H1 (cell line): ENCODE measurements around the gene VEGFC. TPM values are rescaled to one million over a fixed set of nuclear protein-coding genes. Genes with fewer than 3 reads are reported as not detected.
A peak's percentile ranks its signal among the peaks of the same experiment; 100 is the strongest.

Source experiments
- CTCF ChIA-PET: fragments of 300-600 bp; sonication (Branson Sonifier 250); formaldehyde crosslinking; loops from one replicate; lab custom pipeline; 2021; ENCODE audit not compliant: partially characterized antibody; lab: Charles Lee
- POLR2A ChIA-PET: fragments of 300-600 bp; sonication (Branson Sonifier 250); formaldehyde crosslinking; loops from one replicate; lab custom pipeline; 2021; ENCODE audit warnings: inconsistent platforms; ENCODE audit not compliant: partially characterized antibody; lab: Charles Lee
- DNase-seq, 2 experiments: peaks; one replicate each; pipeline versions ENCODE4 v3.0.0 to v3.0.0-alpha.2; 2010 to 2022; ENCODE audit warnings: low spot score in 2 of 2, low read depth in 1 of 2, mixed read lengths in 1 of 2
- FAIRE-seq: peaks from 2 replicates; lab custom pipeline; 2011; peaks lifted over from hg19 to GRCh38; lab: Jason Lieb, UNC
- H2AFZ ChIP-seq: 2 replicates; pipeline ENCODE4 v1.8.1; 2012; ENCODE audit warnings: low read length, inconsistent platforms
- H2AK5ac ChIP-seq: 2 replicates; pipeline ENCODE4 v1.6.1; 2013; ENCODE audit warnings: low read depth, low read length
- H2BK120ac ChIP-seq: replicated peaks from 2 replicates; pipeline ENCODE3; 2013; ENCODE audit warnings: low read depth, low read length, inconsistent platforms
- H2BK12ac ChIP-seq: 2 replicates; pipeline ENCODE4 v1.6.1; 2013; ENCODE audit warnings: low read depth, low read length
- H2BK15ac ChIP-seq: 2 replicates; pipeline ENCODE4 v1.6.1; 2013; ENCODE audit warnings: low read length
- H2BK20ac ChIP-seq: 2 replicates; pipeline ENCODE4 v1.6.1; 2013; ENCODE audit warnings: low read length
- H2BK5ac ChIP-seq: 2 replicates; pipeline ENCODE4 v1.6.1; 2013; ENCODE audit warnings: low read depth, low read length
- H3K14ac ChIP-seq: 2 replicates; pipeline ENCODE4 v1.6.1; 2013; ENCODE audit warnings: inconsistent platforms; ENCODE audit not compliant: insufficient read length
- H3K18ac ChIP-seq: 2 replicates; pipeline ENCODE4 v1.6.1; 2013; ENCODE audit warnings: low read length; ENCODE audit errors: extremely low read depth
- H3K23ac ChIP-seq: 2 replicates; pipeline ENCODE4 v1.6.1; 2013; ENCODE audit warnings: inconsistent platforms; ENCODE audit not compliant: insufficient read length
- H3K23me2 ChIP-seq: 2 replicates; pipeline ENCODE4 v1.6.1; 2013; ENCODE audit warnings: low read depth, low read length
- H3K27ac ChIP-seq: 2 replicates; pipeline ENCODE4 v1.6.1; 2011; ENCODE audit warnings: low read depth, low read length, inconsistent platforms
- H3K27me3 ChIP-seq, 4 experiments: replicated peaks in 1 of 4; 1 replicate in 1 of 4; 2 replicates in 3 of 4; pipeline versions ENCODE4 v1.6.1 to v1.8.1; 2011 to 2013; ENCODE audit warnings: low read length in 3 of 4, mild to moderate bottlenecking in 3 of 4, inconsistent platforms in 2 of 4, mixed read lengths in 2 of 4, moderate library complexity in 1 of 4; ENCODE audit not compliant: control insufficient read depth in 3 of 4, insufficient read depth in 3 of 4; ENCODE audit errors: extremely low read depth in 1 of 4
- H3K36me3 ChIP-seq, 4 experiments: 2 replicates each; pipeline versions ENCODE4 v1.6.1 to v1.8.1; 2011 to 2013; ENCODE audit warnings: mild to moderate bottlenecking in 4 of 4, low read length in 3 of 4, moderate library complexity in 2 of 4, control low read depth in 1 of 4, inconsistent platforms in 1 of 4; ENCODE audit not compliant: insufficient read depth in 4 of 4, control insufficient read depth in 2 of 4
- H3K4ac ChIP-seq: replicated peaks from 2 replicates; pipeline ENCODE3; 2013; ENCODE audit warnings: low read length, low read depth, mixed read lengths, inconsistent platforms; ENCODE audit not compliant: insufficient read length
- H3K4me1 ChIP-seq, 4 experiments: replicated peaks in 1 of 4; 1 replicate in 1 of 4; 2 replicates in 3 of 4; pipeline versions ENCODE4 v1.6.1 to v1.8.1; 2011 to 2013; ENCODE audit warnings: low read length in 3 of 4, inconsistent platforms in 2 of 4, mixed read lengths in 1 of 4; ENCODE audit not compliant: insufficient read depth in 4 of 4, control insufficient read depth in 3 of 4
- H3K4me2 ChIP-seq, 2 experiments: 2 replicates each; pipeline versions ENCODE4 v1.6.1 to v1.8.1; 2011 to 2013; ENCODE audit warnings: low read depth in 2 of 2, low read length in 2 of 2, control low read depth in 1 of 2, inconsistent platforms in 1 of 2, mild to moderate bottlenecking in 1 of 2; ENCODE audit not compliant: insufficient read depth in 1 of 2
- H3K4me3 ChIP-seq, 4 experiments: fragments of 200-600, 300-600 bp in 1 of 4; sonication (generic), shearing (Covaris generic), sonication (Bioruptor Twin) in 1 of 4; 2 replicates each; pipeline versions ENCODE4 v1.5.1 to v1.8.1; 2011 to 2016; ENCODE audit warnings: low read length in 4 of 4, low read depth in 3 of 4, control low read depth in 2 of 4, inconsistent platforms in 2 of 4, mild to moderate bottlenecking in 2 of 4, mixed read lengths in 1 of 4, moderate library complexity in 1 of 4; ENCODE audit not compliant: insufficient read depth in 2 of 4; ENCODE audit errors: extremely low read depth in 1 of 4
- H3K56ac ChIP-seq: replicated peaks from 2 replicates; pipeline ENCODE3; 2013; ENCODE audit warnings: low read depth, mild to moderate bottlenecking, mixed read lengths, low read length, inconsistent platforms; ENCODE audit not compliant: insufficient read length
- H3K79me1 ChIP-seq: 2 replicates; pipeline ENCODE4 v1.6.1; 2013; ENCODE audit warnings: low read depth, low read length, control low read depth
- H3K79me2 ChIP-seq, 2 experiments: 2 replicates each; pipeline versions ENCODE4 v1.6.1 to v1.8.1; 2012 to 2013; ENCODE audit warnings: low read length in 2 of 2, mild to moderate bottlenecking in 2 of 2, inconsistent platforms in 1 of 2; ENCODE audit not compliant: insufficient read depth in 2 of 2, control insufficient read depth in 1 of 2
- H3K9ac ChIP-seq, 4 experiments: replicated peaks in 1 of 4; 1 replicate in 1 of 4; 2 replicates in 3 of 4; pipeline versions ENCODE4 v1.6.1 to v1.8.1; 2011 to 2013; ENCODE audit warnings: low read depth in 3 of 4, low read length in 3 of 4, control low read depth in 2 of 4, mild to moderate bottlenecking in 2 of 4, moderate library complexity in 2 of 4, inconsistent platforms in 1 of 4; ENCODE audit errors: extremely low read depth in 1 of 4
- H3K9me3 ChIP-seq, 2 experiments: 2 replicates each; pipeline versions ENCODE4 v1.6.1 to v1.8.1; 2012 to 2013; ENCODE audit warnings: mild to moderate bottlenecking in 2 of 2, moderate library complexity in 2 of 2, control low read depth in 1 of 2, inconsistent platforms in 1 of 2, low read depth in 1 of 2, low read length in 1 of 2, mixed read lengths in 1 of 2; ENCODE audit not compliant: insufficient read depth in 2 of 2
- H4K20me1 ChIP-seq, 2 experiments: replicated peaks in 1 of 2; 2 replicates each; pipeline versions ENCODE3 to v1.8.1; 2011 to 2013; ENCODE audit warnings: inconsistent platforms in 2 of 2, low read length in 2 of 2, mild to moderate bottlenecking in 1 of 2; ENCODE audit not compliant: insufficient read depth in 2 of 2, control insufficient read depth in 1 of 2
- H4K5ac ChIP-seq: 2 replicates; pipeline ENCODE4 v1.6.1; 2013; ENCODE audit warnings: low read length, low read depth, mixed read lengths, inconsistent platforms; ENCODE audit not compliant: insufficient read length
- H4K8ac ChIP-seq: 2 replicates; pipeline ENCODE4 v1.8.0; 2013; ENCODE audit warnings: mild to moderate bottlenecking, moderate library complexity, low read length, inconsistent platforms; ENCODE audit not compliant: insufficient read depth; ENCODE audit errors: extremely low read depth
- H4K91ac ChIP-seq: replicated peaks from 2 replicates; pipeline ENCODE3; 2013; ENCODE audit warnings: low read length, mixed read lengths, inconsistent platforms; ENCODE audit not compliant: insufficient read length
- ASH2L ChIP-seq: fragments of 200-600, 300-600 bp; sonication (generic); IDR thresholded peaks from one replicate; pipeline ENCODE4 v1.7.1; 2017; ENCODE audit warnings: low read length
- BACH1 ChIP-seq: IDR thresholded peaks from 2 replicates; pipeline ENCODE4 v1.6.1; 2012; ENCODE audit warnings: low read length, improper control_type of control experiment
- CBX8 ChIP-seq: fragments of 300-800, 300-1000 bp; sonication (generic); IDR thresholded peaks from 2 replicates; pipeline ENCODE4 v1.7.1; 2016; ENCODE audit warnings: low read depth, low read length, borderline replicate concordance
- CTBP2 ChIP-seq: IDR thresholded peaks from 2 replicates; pipeline ENCODE4 v1.7.0; 2011; ENCODE audit warnings: borderline replicate concordance, mild to moderate bottlenecking, moderate library complexity, mixed read lengths, low read length; ENCODE audit not compliant: insufficient read depth, insufficient read length
- EP300 ChIP-seq, 2 experiments: IDR thresholded peaks; 1 replicate in 1 of 2; 2 replicates in 1 of 2; pipeline ENCODE4 v1.6.1; 2011 to 2012; ENCODE audit warnings: low read depth in 2 of 2, low read length in 2 of 2, mild to moderate bottlenecking in 2 of 2, borderline replicate concordance in 1 of 2, inconsistent platforms in 1 of 2, moderate library complexity in 1 of 2
- MAX ChIP-seq: IDR thresholded peaks from 2 replicates; pipeline ENCODE4 v1.6.1; 2012; ENCODE audit warnings: inconsistent platforms
- NRF1 ChIP-seq: IDR thresholded peaks from 2 replicates; pipeline ENCODE4 v1.6.1; 2011; ENCODE audit warnings: mild to moderate bottlenecking, low read depth, low read length, improper control_type of control experiment
- POU5F1 ChIP-seq: IDR thresholded peaks from 2 replicates; pipeline ENCODE4 v1.6.1; 2011; ENCODE audit warnings: low read depth, mild to moderate bottlenecking, low read length, moderate library complexity
- RNF2 ChIP-seq: fragments of 200-900, 300-1000 bp; sonication (generic); IDR thresholded peaks from 2 replicates; pipeline ENCODE4 v1.7.1; 2016; ENCODE audit warnings: borderline replicate concordance, low read depth, mild to moderate bottlenecking, antibody characterized with exemption, low read length; ENCODE audit not compliant: poor library complexity, severe bottlenecking; ENCODE audit errors: missing control alignments
- SP2 ChIP-seq: IDR thresholded peaks from 2 replicates; pipeline ENCODE4 v1.6.1; 2012; ENCODE audit warnings: mild to moderate bottlenecking, low read length, inconsistent platforms
- TAF7 ChIP-seq: optimal IDR thresholded peaks from 2 replicates; pipeline ENCODE3; 2011; ENCODE audit warnings: low read depth, mild to moderate bottlenecking, inconsistent platforms, low read length, moderate library complexity, borderline replicate concordance
- YY1 ChIP-seq: IDR thresholded peaks from 2 replicates; pipeline ENCODE4 v1.6.1; 2011; ENCODE audit warnings: low read depth, mild to moderate bottlenecking, low read length
- WGBS, 2 experiments: shearing (Covaris generic) in 1 of 2; methylation state at CpG; one replicate each; pipeline versions ENCODE4 v1.1.6 to v1.1.7; 2013 to 2015; ENCODE audit warnings: low lambda C conversion rate in 2 of 2, mixed read lengths in 2 of 2, inconsistent platforms in 1 of 2, low coverage in 1 of 2, missing lambda C conversion rate in 1 of 2; ENCODE audit not compliant: insufficient replicate concordance in 2 of 2, insufficient coverage in 1 of 2, insufficient read length in 1 of 2; ENCODE audit errors: extremely low coverage in 1 of 2, missing lambda C conversion rate in 1 of 2; 5-methylcytosine and 5-hydroxymethylcytosine counted together
- polyA plus RNA-seq, 7 experiments: library from polyadenylated mRNA; depleted of rRNA in 3 of 7; stranded (reverse) in 5 of 7; unstranded in 2 of 7; fragments of >200 nt in 5 of 7; fragments of 200-250 nt in 2 of 7; gene quantifications; 1 replicate in 5 of 7; 2 replicates in 1 of 7; 4 replicates in 1 of 7; pipeline versions ENCODE4 v1.2.1 to v1.2.3, GENCODE V29; 2011 to 2013; ENCODE audit warnings: missing spikeins in 2 of 7, mixed read lengths in 2 of 7
- total RNA-seq: library from RNA; stranded (reverse); fragmentation: NEBNext Ultra II Directional; extraction: Animal tissue kit (Norgen Biotek cat#: 25700); gene quantifications from 2 replicates; pipeline ENCODE4 v1.2.1, GENCODE V29; 2021

VEGFC gene
- total and polyA plus RNA-seq, 2 of the 8 experiments (the other 6 are each of a cell fraction or from before 2014, with no cell fraction given), result 0.53 to 1.4 TPM

GRCh38 chr4:176780995-176781738 lies 11.6 kb downstream of the VEGFC start:
- Histone ChIP-seq H3K36me3 (no peaks in the 10 kb centered on the region), H3K23ac (no peak overlapping the region), H4K20me1 (no peaks in the 10 kb centered on the region), H3K79me1 (no peaks in the 10 kb centered on the region), H3K14ac (no peak overlapping the region), H2BK15ac (no peak overlapping the region), H3K4ac (no peak overlapping the region), H3K9me3 (no peaks in the 10 kb centered on the region), H3K23me2 (no peaks in the 10 kb centered on the region), H3K56ac (no peak overlapping the region), H2BK120ac (no peak overlapping the region), H3K27me3 (no peaks in the 10 kb centered on the region), H3K27ac (no peak overlapping the region), H3K9ac (no peak overlapping the region), H4K8ac (no peak overlapping the region), H2BK20ac (no peak overlapping the region), H2AFZ (peak overlapping the region; percentile 88; the same call in 1 of the 2 replicates), H3K18ac (no peak overlapping the region), H2BK12ac (no peak overlapping the region), H3K4me3 (no peak overlapping the region), H3K4me2 (no peak overlapping the region), H3K79me2 (no peaks in the 10 kb centered on the region), H4K5ac (no peak overlapping the region), H4K91ac (no peak overlapping the region), H2AK5ac (no peak overlapping the region), H2BK5ac (no peak overlapping the region), H3K4me1 (0 out of 7 replicates have a peak, but pooled peaks cover 0 to 4% (median 0%) of the 10 kb centered on the region in 4 experiments)
- ChIA-PET POLR2A (interaction anchor here (0.9 kb wide), 1 partner anchor 10 kb away, joined by 3 read pairs; no protein-coding TSS in a partner anchor), CTCF (interaction anchor here (0.6 kb wide), 1 partner anchor 17 kb away, joined by 3 read pairs; no protein-coding TSS in a partner anchor)
- FAIRE-seq (no peak), DNase-seq (no peak)
- 85% methylated on average over 1 of the region's 1 CpG; no CpG with 5 or more reads in 1 of the 2 experiments for WGBS, 2 experiments
- TF ChIP-seq POU5F1 (no peak), RNF2 (no peak), CBX8 (no peak), NRF1 (no peak), TAF7 (no peak), YY1 (no peak), CTBP2 (no peak), SP2 (no peak), MAX (no peak), BACH1 (no peak), EP300 (IDR thresholded peaks at IDR 0.05; ENCODE audit: borderline replicate concordance in 1 of 2, low read depth in 2 of 2, low read length in 2 of 2) (no peak), ASH2L (no peak)
